ENCODE data around the gene TRIM47.

Gene TRIM47

DNA sequence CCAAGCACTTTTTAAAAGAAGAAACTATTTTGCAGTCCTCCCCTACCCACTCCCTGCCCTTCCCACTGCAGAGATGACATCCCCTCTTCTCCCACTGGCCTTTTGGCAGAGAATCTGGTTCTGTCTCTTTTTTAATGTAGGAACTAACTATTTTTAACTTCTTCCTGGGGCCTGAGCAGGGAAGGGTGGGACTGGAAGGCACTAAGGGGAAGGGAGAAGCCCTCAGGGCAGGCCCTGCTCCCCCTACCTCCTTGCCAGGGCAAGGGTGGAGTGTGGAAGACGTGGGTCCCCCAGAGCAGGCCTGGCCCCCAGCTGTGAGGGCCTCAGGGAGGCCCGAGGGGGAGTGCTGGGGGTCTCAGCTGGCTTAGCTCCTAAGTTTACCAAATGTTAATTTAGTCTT, 53.7 kb downstream of the TRIM47 start:
- Histone ChIP-seq H3K4me1 (ENCODE audit: control insufficient read depth in 1 of 2, insufficient read depth in 2 of 2, low read length in 2 of 2) (peaks cover 5 to 13% of the 10 kb centered on the region in 2 donors), H3K9me3 (ENCODE audit: control insufficient read depth in 1 of 2, low read length in 2 of 2) (no peaks in the 10 kb centered on the region), H3K27ac (ENCODE audit: low read length) (no peak overlapping the region), H3K27me3 (ENCODE audit: low read depth, low read length) (no peaks in the 10 kb centered on the region), H3K4me3 (ENCODE audit: low read depth in 1 of 2, low read length in 2 of 2) (no peak overlapping the region), H3K36me3 (ENCODE audit: control insufficient read depth in 1 of 2, insufficient read depth in 2 of 2, low read length in 2 of 2) (peaks cover 25 to 64% of the 10 kb centered on the region in 2 donors)
